B cell (primary cell): ENCODE measurements around the gene DCTPP1. TPM values are rescaled to one million over a fixed set of nuclear protein-coding genes. Genes with fewer than 3 reads are reported as not detected.

ENCODE experiments used
- ATAC-seq: fragments of 200-7000 bp; cut with Tn5 transposase; one replicate; pipeline ENCODE4 v1.10.0; 2021; ENCODE audit warnings: low read depth, mild to moderate bottlenecking, moderate number of reproducible peaks, moderate library complexity
- CTCF ChIA-PET: fragments of 350-600 bp; sonication (Branson Sonifier 250); formaldehyde crosslinking; loops from one replicate; lab custom pipeline; 2021; ENCODE audit warnings: antibody characterized with exemption, inconsistent platforms; lab: Charles Lee
- POLR2A ChIA-PET: fragments of 350-600 bp; sonication (Branson Sonifier 250); formaldehyde crosslinking; loops from one replicate; lab custom pipeline; 2021; ENCODE audit warnings: antibody characterized with exemption; lab: Charles Lee
- DNase-seq: peaks from one replicate; pipeline ENCODE4 v3.0.0; 2013
- H2AFZ ChIP-seq: 2 replicates; pipeline ENCODE4 v1.6.1; 2012; ENCODE audit warnings: mild to moderate bottlenecking, low read depth, low read length; ENCODE audit not compliant: insufficient read depth, poor library complexity, severe bottlenecking
- H3K27ac ChIP-seq, 2 donors: 1 replicate in 1 of 2; 2 replicates in 1 of 2; pipeline ENCODE4 v1.5.1; 2012 to 2013; ENCODE audit warnings: low read length in 2 of 2, mild to moderate bottlenecking in 2 of 2, moderate library complexity in 1 of 2
- H3K27me3 ChIP-seq, 4 experiments: fragments of 200-600 bp in 1 of 4; sonication (generic) in 1 of 4; replicated peaks in 1 of 4; 1 replicate in 2 of 4; 2 replicates in 2 of 4; pipeline versions ENCODE4 v1.6.1 to v1.7.0; 2013 to 2016; ENCODE audit warnings: low read length in 3 of 4, mild to moderate bottlenecking in 2 of 4, mixed read lengths in 1 of 4, moderate library complexity in 1 of 4; ENCODE audit not compliant: insufficient read depth in 4 of 4, control insufficient read depth in 3 of 4; ENCODE audit errors: control extremely low read depth in 1 of 4
- H3K36me3 ChIP-seq, 2 experiments: replicated peaks in 1 of 2; 1 replicate in 1 of 2; 2 replicates in 1 of 2; pipeline versions ENCODE4 v1.6.1 to v1.7.1; 2013; ENCODE audit warnings: low read length in 1 of 2; ENCODE audit not compliant: insufficient read depth in 2 of 2, control insufficient read depth in 1 of 2; ENCODE audit errors: control extremely low read depth in 1 of 2, extremely low read depth in 1 of 2
- H3K4me1 ChIP-seq, 2 donors: fragments of 200-600 bp in 1 of 2; sonication (generic) in 1 of 2; 1 replicate in 1 of 2; 2 replicates in 1 of 2; pipeline versions ENCODE4 v1.5.1 to v1.6.1; 2013 to 2017; ENCODE audit warnings: low read length in 2 of 2; ENCODE audit not compliant: control insufficient read depth in 2 of 2, insufficient read depth in 2 of 2
- H3K4me2 ChIP-seq: replicated peaks from 2 replicates; pipeline ENCODE3; 2012; ENCODE audit warnings: mild to moderate bottlenecking, low read depth, low read length; ENCODE audit not compliant: poor library complexity, severe bottlenecking
- H3K4me3 ChIP-seq, 5 experiments: fragments of 200-600 bp in 1 of 5; sonication (generic) in 1 of 5; 1 replicate in 3 of 5; 2 replicates in 2 of 5; pipeline versions ENCODE4 v1.5.1 to v1.7.0; 2011 to 2016; ENCODE audit warnings: low read length in 4 of 5, mild to moderate bottlenecking in 4 of 5, low read depth in 2 of 5, control low read depth in 1 of 5, moderate library complexity in 1 of 5; ENCODE audit not compliant: insufficient read depth in 1 of 5; ENCODE audit errors: control extremely low read depth in 1 of 5, extremely low read depth in 1 of 5
- H3K79me2 ChIP-seq: fragments of 200-600 bp; sonication (generic); one replicate; pipeline ENCODE4 v1.6.0; 2016; ENCODE audit warnings: low read length; ENCODE audit not compliant: control insufficient read depth, insufficient read depth
- H3K9ac ChIP-seq: fragments of 200-600 bp; sonication (generic); 2 replicates; pipeline ENCODE4 v1.6.1; 2017; ENCODE audit warnings: mild to moderate bottlenecking, low read length, moderate library complexity
- H3K9me3 ChIP-seq, 3 donors: one replicate each; pipeline versions ENCODE4 v1.6.1 to v1.7.1; 2013; ENCODE audit warnings: low read length in 2 of 3; ENCODE audit not compliant: control insufficient read depth in 2 of 3, insufficient read depth in 1 of 3; ENCODE audit errors: control extremely low read depth in 1 of 3
- H4K20me1 ChIP-seq: 2 replicates; pipeline ENCODE4 v1.6.0; 2012; ENCODE audit warnings: mild to moderate bottlenecking, low read length; ENCODE audit not compliant: insufficient read depth, control insufficient read depth, poor library complexity, severe bottlenecking
- H3K27ac Mint-ChIP-seq: one replicate; pipeline ENCODE4 v1.8.0; 2021; ENCODE audit warnings: mixed read lengths
- H3K27me3 Mint-ChIP-seq: one replicate; pipeline ENCODE4 v1.8.0; 2021; ENCODE audit warnings: mixed read lengths
- H3K4me1 Mint-ChIP-seq: one replicate; pipeline ENCODE4 v1.8.0; 2021; ENCODE audit warnings: mixed read lengths
- H3K4me3 Mint-ChIP-seq: one replicate; pipeline ENCODE4 v1.8.0; 2021; ENCODE audit warnings: mixed read lengths
- H3K9me3 Mint-ChIP-seq: one replicate; pipeline ENCODE4 v1.8.0; 2022; ENCODE audit warnings: mixed read lengths; ENCODE audit not compliant: insufficient read depth
- CTCF ChIP-seq: fragments of 200-600 bp; IDR thresholded peaks from one replicate; pipeline ENCODE4 v1.8.0; 2022; ENCODE audit warnings: antibody characterized with exemption, mild to moderate bottlenecking
- EZH2 ChIP-seq: IDR thresholded peaks from 2 replicates; pipeline ENCODE4 v1.6.1; 2012; ENCODE audit warnings: borderline replicate concordance, low read depth, mild to moderate bottlenecking, moderate library complexity, low read length; ENCODE audit not compliant: insufficient read depth, poor library complexity, severe bottlenecking
- whole genome bisulfite sequencing: methylation state at CpG from one replicate; pipeline ENCODE4 v1.1.5; 2013; ENCODE audit warnings: missing lambda C conversion rate; ENCODE audit not compliant: insufficient coverage; 5-methylcytosine and 5-hydroxymethylcytosine counted together
- intact Hi-C: fragments of 100-400 bp; cut with micrococcal nuclease; formaldehyde crosslinking; loops from one replicate; pipeline ENCODE4 v1.10.0; 2022
- polyA plus RNA-seq: library from polyadenylated mRNA; depleted of rRNA; stranded (reverse); fragments of >200 nt; gene quantifications from 2 replicates; pipeline ENCODE4 v1.2.3, GENCODE V29; 2012
- total RNA-seq, 2 donors: library from RNA; stranded (reverse); fragments of 120-200 nt in 1 of 2; gene quantifications; 1 replicate in 1 of 2; 2 replicates in 1 of 2; pipeline versions ENCODE4 v1.2.3 to v1.2.4, GENCODE V29; 2013 to 2022

The DCTPP1 gene
- total and polyA plus RNA-seq, 2 donors (not counting 1 experiment from before 2014, with no cell fraction given): 25.0 to 30.3 TPM

GRCh38 chr16:30376461-30376902 is 53.3 kb downstream of the DCTPP1 start:
- ATAC-seq (no peak), DNase-seq (peak; percentile 21)
- Histone ChIP-seq H2AFZ (no peak overlapping the region), H3K4me2 (peak overlapping the region; percentile 100), H3K9me3 (peaks cover 0 to 2% (median 0%) of the 10 kb centered on the region in 3 donors), H3K36me3 (peaks cover 0 to 2% of the 10 kb centered on the region in 2 experiments), H3K9ac (no peak overlapping the region), H3K4me3 (no peak overlapping the region), H4K20me1 (no peaks in the 10 kb centered on the region), H3K27me3 (no peaks in the 10 kb centered on the region), H3K27ac (peak overlapping the region; percentile 97 to 100), H3K4me1 (peaks cover 18 to 48% of the 10 kb centered on the region in 2 donors), H3K79me2 (peaks cover 30% of the 10 kb centered on the region)
- Mint-ChIP-seq H3K4me3 (no peak overlapping the region), H3K27me3 (no peaks in the 10 kb centered on the region), H3K9me3 (no peaks in the 10 kb centered on the region), H3K27ac (peak overlapping the region; percentile 100), H3K4me1 (peaks cover 44% of the 10 kb centered on the region)
- 96% methylated on average over 5 of the region's 8 CpGs for WGBS
- CTCF ChIA-PET: no interaction called here
- POLR2A ChIA-PET: interaction anchor here (0.7 to 3.0 kb wide), 2 partner anchors 19 to 29 kb away, joined by 3 to 11 read pairs; partner anchors contain the start of gene ZNF48
- intact Hi-C loops: loop anchor here (5.0 to 10.0 kb wide), 4 partner anchors 96 to 1452 kb away; partner anchors contain the start of genes ALDOA, ITGAL, RABEP2 and TBX6
- TF ChIP-seq EZH2 (no peak), CTCF (no peak)

- Mint-ChIP-seq H3K4me1 (peaks cover 46% of the 10 kb centered on the region), H3K27ac (peak overlapping the region; percentile 65), H3K4me3 (no peak overlapping the region), H3K9me3 (no peaks in the 10 kb centered on the region), H3K27me3 (no peaks in the 10 kb centered on the region)
- CTCF ChIA-PET: no interaction called here
- peak overlapping the region in 1 of 2 donors; percentile 100 for H3K27ac ChIP-seq
- POLR2A ChIA-PET: interaction anchor here (3.0 kb wide), 1 partner anchor 20 kb away, joined by 11 read pairs; the partner anchor contains the start of gene ZNF48
- TF ChIP-seq CTCF (no peak), EZH2 (no peak)
- H3K4me1 ChIP-seq: peaks cover 17 to 47% of the 10 kb centered on the region in 2 donors
- 100% methylated on average over 5 of the region's 8 CpGs for WGBS
- ATAC-seq (no peak), DNase-seq (no peak)
- H3K9ac ChIP-seq: no peak overlapping the region
- H2AFZ ChIP-seq: no peak overlapping the region
- H3K4me2 ChIP-seq: no peak overlapping the region
- no peaks in the 10 kb centered on the region for H3K27me3 ChIP-seq
- H4K20me1 ChIP-seq: no peaks in the 10 kb centered on the region
- peaks cover 0 to 2% of the 10 kb centered on the region in 2 experiments for H3K36me3 ChIP-seq
- peaks cover 24% of the 10 kb centered on the region for H3K79me2 ChIP-seq
- no peak overlapping the region for H3K4me3 ChIP-seq
- intact Hi-C loops: loop anchor here (5.0 to 10.0 kb wide), 4 partner anchors 96 to 1451 kb away; partner anchors contain the start of genes ALDOA, ITGAL, RABEP2 and TBX6
- peaks cover 0 to 2% (median 0%) of the 10 kb centered on the region in 3 donors for H3K9me3 ChIP-seq
These were observed 54.0 kb downstream of the DCTPP1 start for GRCh38 chr16:30375864-30376263.
